ENCODE data around the gene PAK5.

DNA sequence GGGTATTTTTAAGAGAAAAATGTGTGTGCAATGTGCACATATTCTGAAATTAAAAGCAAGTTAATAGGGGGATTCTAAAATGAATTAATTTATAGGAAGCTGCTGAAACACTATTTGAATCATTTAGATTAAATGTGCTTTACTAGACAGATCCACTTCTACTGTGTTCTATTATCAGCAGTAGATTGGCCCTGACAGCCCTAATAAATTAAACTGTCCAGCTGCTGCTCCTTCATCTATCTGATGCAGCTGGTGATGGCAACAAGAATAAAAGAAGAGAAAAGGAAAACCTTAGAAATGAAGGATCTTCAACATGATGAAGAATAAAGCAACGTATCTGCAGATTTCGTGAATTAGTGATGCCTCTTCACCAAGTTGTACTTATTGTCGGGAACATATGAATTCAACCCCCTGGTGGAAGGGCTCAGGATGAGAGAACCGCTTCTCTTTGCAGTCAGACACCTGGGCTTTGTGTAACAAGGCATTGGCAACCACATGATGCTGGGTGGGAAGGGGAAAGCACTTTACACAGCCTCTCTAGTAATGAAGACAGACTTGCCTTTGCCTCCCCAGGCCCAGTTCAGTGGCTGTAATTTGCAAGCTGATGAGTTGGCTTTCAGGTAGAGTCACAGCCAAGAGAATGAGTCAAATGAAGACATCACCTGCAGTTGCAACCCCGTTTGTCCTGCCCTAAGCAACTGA lies 230.1 kb downstream of the PAK5 start:
- TF ChIP-seq, protein P1, sequence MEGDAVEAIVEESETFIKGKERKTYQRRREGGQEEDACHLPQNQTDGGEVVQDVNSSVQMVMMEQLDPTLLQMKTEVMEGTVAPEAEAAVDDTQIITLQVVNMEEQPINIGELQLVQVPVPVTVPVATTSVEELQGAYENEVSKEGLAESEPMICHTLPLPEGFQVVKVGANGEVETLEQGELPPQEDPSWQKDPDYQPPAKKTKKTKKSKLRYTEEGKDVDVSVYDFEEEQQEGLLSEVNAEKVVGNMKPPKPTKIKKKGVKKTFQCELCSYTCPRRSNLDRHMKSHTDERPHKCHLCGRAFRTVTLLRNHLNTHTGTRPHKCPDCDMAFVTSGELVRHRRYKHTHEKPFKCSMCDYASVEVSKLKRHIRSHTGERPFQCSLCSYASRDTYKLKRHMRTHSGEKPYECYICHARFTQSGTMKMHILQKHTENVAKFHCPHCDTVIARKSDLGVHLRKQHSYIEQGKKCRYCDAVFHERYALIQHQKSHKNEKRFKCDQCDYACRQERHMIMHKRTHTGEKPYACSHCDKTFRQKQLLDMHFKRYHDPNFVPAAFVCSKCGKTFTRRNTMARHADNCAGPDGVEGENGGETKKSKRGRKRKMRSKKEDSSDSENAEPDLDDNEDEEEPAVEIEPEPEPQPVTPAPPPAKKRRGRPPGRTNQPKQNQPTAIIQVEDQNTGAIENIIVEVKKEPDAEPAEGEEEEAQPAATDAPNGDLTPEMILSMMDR (conservative IDR thresholded peaks at IDR 0.05; ENCODE audit: low read depth, low read length), result 0 out of 2 replicates have a peak, but pooled peaks have one; percentile 33
- no peak for TF ChIP-seq EZH2 (IDR thresholded peaks at IDR 0.05; ENCODE audit: low read length, unreplicated experiment)

Data from PC-3 (cell line).